OCI-LY3 (cell line): Measurements from ENCODE around the gene KCMF1.

Experiments
- H2AFZ ChIP-seq: fragments of 200-600, 300-600 bp; shearing (Covaris generic); 2 replicates; pipeline ENCODE4 v1.6.0; 2014; ENCODE audit warnings: antibody characterized with exemption, low read depth, low read length
- H3K27ac ChIP-seq: fragments of 200-600, 300-600 bp; sonication (generic); 2 replicates; pipeline ENCODE4 v1.5.1; 2014; ENCODE audit warnings: mild to moderate bottlenecking, low read length, moderate library complexity, mixed read lengths
- H3K27me3 ChIP-seq: fragments of 200-600, 300-600 bp; sonication (generic); 2 replicates; pipeline ENCODE4 v1.6.1; 2014; ENCODE audit warnings: low read depth, low read length, mixed read lengths
- H3K36me3 ChIP-seq: fragments of 200-600, 300-600 bp; sonication (generic); replicated peaks from 2 replicates; pipeline ENCODE3; 2014; ENCODE audit warnings: low read depth, low read length, mixed read lengths
- H3K4me1 ChIP-seq: fragments of 300-600, 200-600 bp; sonication (generic); 2 replicates; pipeline ENCODE4 v1.6.1; 2014; ENCODE audit warnings: low read length, mixed read lengths
- H3K4me2 ChIP-seq: fragments of 200-600, 300-600 bp; sonication (generic); 2 replicates; pipeline ENCODE4 v1.6.1; 2014; ENCODE audit warnings: low read length, mixed read lengths
- H3K4me3 ChIP-seq: fragments of 300-600, 200-600 bp; sonication (generic); 2 replicates; pipeline ENCODE4 v1.5.1; 2014; ENCODE audit warnings: antibody characterized with exemption, mild to moderate bottlenecking, low read length, moderate library complexity
- H3K79me2 ChIP-seq: fragments of 300-600, 200-600 bp; shearing (Covaris generic); 2 replicates; pipeline ENCODE4 v1.6.1; 2014; ENCODE audit warnings: mild to moderate bottlenecking, low read length, mixed read lengths
- H3K9ac ChIP-seq: fragments of 300-600, 200-600 bp; shearing (Covaris generic); 2 replicates; pipeline ENCODE4 v1.6.0; 2014; ENCODE audit warnings: mild to moderate bottlenecking, low read length, moderate library complexity
- H3K9me3 ChIP-seq: fragments of 200-600, 300-600 bp; shearing (Covaris generic); 2 replicates; pipeline ENCODE4 v1.6.1; 2014; ENCODE audit warnings: low read length, mixed read lengths; ENCODE audit not compliant: insufficient read depth
- H4K20me1 ChIP-seq: fragments of 200-600, 300-600 bp; sonication (generic); 2 replicates; pipeline ENCODE4 v1.6.1; 2016; ENCODE audit warnings: low read length, mixed read lengths; ENCODE audit not compliant: insufficient read depth
- CTCF ChIP-seq: fragments of 200-600, 300-600 bp; sonication (generic); IDR thresholded peaks from 2 replicates; pipeline ENCODE4 v1.5.1; 2014; ENCODE audit warnings: antibody characterized with exemption, low read length, low read depth
- EZH2phosphoT487 ChIP-seq: fragments of 200-600 bp; shearing (Covaris generic); IDR thresholded peaks from 2 replicates; pipeline ENCODE4 v1.6.1; 2018; ENCODE audit warnings: antibody characterized with exemption, mixed run types, low read depth

Gene KCMF1

GRCh38 chr2:85037622-85038021 lies 66.7 kb downstream of the KCMF1 start:
- TF ChIP-seq CTCF = no peak
- no peak for TF ChIP-seq EZH2phosphoT487
- Histone ChIP-seq H3K9ac (no peak overlapping the region), H3K9me3 (no peaks in the 10 kb centered on the region), H3K27ac (no peak overlapping the region), H3K79me2 (peaks cover 16% of the 10 kb centered on the region), H3K4me2 (no peak overlapping the region), H2AFZ (no peak overlapping the region), H3K27me3 (no peaks in the 10 kb centered on the region), H4K20me1 (peaks cover 9% of the 10 kb centered on the region; the same call in 1 of the 2 replicates), H3K4me1 (no peaks in the 10 kb centered on the region), H3K4me3 (no peak overlapping the region), H3K36me3 (peaks cover 33% of the 10 kb centered on the region)

- H3K27ac ChIP-seq = no peak overlapping the region
- no peaks in the 10 kb centered on the region for H3K9me3 ChIP-seq
- peaks cover 4% of the 10 kb centered on the region; the same call in 1 of the 2 replicates for H4K20me1 ChIP-seq
- H3K4me3 ChIP-seq = no peak overlapping the region
- H2AFZ ChIP-seq = no peak overlapping the region
- no peaks in the 10 kb centered on the region for H3K27me3 ChIP-seq
- H3K79me2 ChIP-seq = peaks cover 8% of the 10 kb centered on the region; the same call in 1 of the 2 replicates
- peaks cover 48% of the 10 kb centered on the region for H3K36me3 ChIP-seq
- H3K4me2 ChIP-seq = no peak overlapping the region
- no peaks in the 10 kb centered on the region for H3K4me1 ChIP-seq
- H3K9ac ChIP-seq = no peak overlapping the region
- TF ChIP-seq EZH2phosphoT487 (no peak), CTCF (no peak)
These were observed 71.4 kb downstream of the KCMF1 start for GRCh38 chr2:85042330-85042729.

- Histone ChIP-seq H3K4me2 (no peak overlapping the region), H3K36me3 (peaks cover 41% of the 10 kb centered on the region), H3K4me1 (no peaks in the 10 kb centered on the region), H2AFZ (no peak overlapping the region), H3K9ac (no peak overlapping the region), H3K79me2 (no peaks in the 10 kb centered on the region), H3K27me3 (no peaks in the 10 kb centered on the region), H3K4me3 (no peak overlapping the region), H3K9me3 (no peaks in the 10 kb centered on the region), H4K20me1 (no peaks in the 10 kb centered on the region), H3K27ac (no peak overlapping the region)
- TF ChIP-seq CTCF = no peak
- TF ChIP-seq EZH2phosphoT487 = no peak
These were observed 77.6 kb downstream of the KCMF1 start for GRCh38 chr2:85048534-85048933.

- Histone ChIP-seq H3K4me1 (peaks cover 6% of the 10 kb centered on the region), H3K4me2 (no peak overlapping the region), H2AFZ (no peak overlapping the region), H3K27ac (no peak overlapping the region), H3K4me3 (no peak overlapping the region), H3K27me3 (no peaks in the 10 kb centered on the region), H3K36me3 (peaks cover 38% of the 10 kb centered on the region), H3K9me3 (no peaks in the 10 kb centered on the region), H3K9ac (no peak overlapping the region), H4K20me1 (no peaks in the 10 kb centered on the region), H3K79me2 (no peaks in the 10 kb centered on the region)
- TF ChIP-seq EZH2phosphoT487 = no peak
- TF ChIP-seq CTCF = no peak
These were observed 78.3 kb downstream of the KCMF1 start for GRCh38 chr2:85049236-85049635.
